Measurements from ENCODE around the gene C3orf20.
"Not testable (repeated sequence)": the region's sequence is repeated elsewhere in the genome, so short reads cannot be mapped to it uniquely, and the experiment has no call there.

C3orf20 gene

DNA sequence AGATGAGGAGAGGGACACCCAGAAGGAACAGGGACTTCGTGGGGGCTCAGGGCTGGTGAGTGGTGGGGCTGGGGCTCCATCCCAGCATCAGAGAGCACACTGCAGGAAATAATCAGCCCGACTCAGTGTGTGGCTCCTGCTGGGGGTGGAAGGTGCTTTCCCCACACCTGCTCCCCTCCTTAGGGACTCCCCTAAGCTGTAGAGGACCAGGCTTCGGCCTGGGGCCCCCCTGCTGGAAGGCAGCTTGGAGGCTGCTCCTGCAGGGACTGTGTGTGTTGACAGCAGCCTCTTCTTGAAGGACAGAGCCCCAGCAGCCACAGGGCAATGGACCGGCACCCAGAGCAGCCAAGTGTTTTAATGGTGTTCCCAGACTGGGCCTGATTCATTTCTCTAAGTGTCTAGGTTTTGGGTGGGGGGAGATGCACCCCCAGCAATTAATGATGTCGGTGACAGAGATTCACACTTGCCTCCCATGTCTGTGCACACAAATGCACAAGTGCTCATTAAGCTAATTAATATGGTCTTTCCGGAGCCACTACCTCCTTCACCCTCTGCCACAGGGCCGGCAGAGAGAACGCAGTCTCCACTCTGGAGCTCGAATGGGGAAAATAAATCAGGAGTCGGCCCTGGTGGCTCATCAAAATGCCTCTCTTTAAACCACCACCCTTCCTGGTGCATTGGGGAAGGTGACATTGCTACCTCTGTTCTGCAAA is 126.9 kb downstream of the C3orf20 start:
- no peak for DNase-seq

DNA sequence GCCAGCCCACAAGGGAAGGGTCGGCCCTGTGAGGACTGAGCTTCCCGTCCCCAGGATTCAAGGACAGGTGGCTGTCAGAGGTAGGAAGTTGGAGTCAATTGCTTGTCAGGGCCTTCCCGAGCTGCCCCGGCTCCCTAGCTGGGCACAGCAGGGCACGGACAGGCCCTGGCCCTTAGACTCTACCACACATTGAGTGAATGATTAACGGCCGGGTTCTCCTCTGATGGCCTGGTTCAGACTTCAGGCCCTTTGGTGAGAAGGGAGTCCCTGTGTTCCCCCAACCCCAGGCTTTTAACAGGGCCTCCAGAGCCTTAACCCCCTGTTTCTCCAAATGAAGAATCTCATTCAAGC is 127.4 kb downstream of the C3orf20 start:
- DNase-seq: no peak

GRCh38 chr3:14803101-14803980 is 128.4 kb downstream of the C3orf20 start:
- no peak for DNase-seq

GRCh38 chr3:14803981-14804834 is 129.3 kb downstream of the C3orf20 start:
- no peak for DNase-seq

- DNase-seq: no peak
Observed at GRCh38 chr3:14804835-14805780, 130.2 kb downstream of the C3orf20 start.

DNA sequence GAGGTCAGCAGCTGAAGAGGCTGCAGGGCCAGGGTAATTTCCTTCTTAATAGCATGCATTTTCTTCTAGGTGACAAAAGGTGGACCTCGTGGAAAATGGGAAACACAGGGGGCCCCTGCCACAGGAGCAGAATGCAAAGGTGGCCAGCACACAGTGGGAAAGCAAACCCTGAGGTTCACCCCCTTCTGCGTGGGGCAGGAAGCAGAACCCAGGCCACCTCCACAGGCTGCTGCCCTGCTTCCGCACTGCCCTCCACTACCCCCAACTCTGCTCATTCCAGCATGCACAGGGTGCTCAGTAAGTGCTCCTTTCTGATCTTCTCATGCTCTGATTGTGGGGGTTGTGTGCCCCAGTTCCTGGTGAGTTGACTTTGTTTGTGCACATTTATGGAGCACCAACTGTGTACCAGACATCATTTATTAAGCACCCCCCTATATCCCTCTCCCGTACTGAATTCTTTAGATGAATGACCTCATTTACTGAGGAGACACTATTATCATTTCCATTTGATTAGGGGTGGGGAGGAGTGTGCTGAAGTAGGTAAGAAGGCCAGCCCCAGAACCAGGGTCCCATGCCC is 131.1 kb downstream of the C3orf20 start:
- no peak for DNase-seq

GRCh38 chr3:14806641-14807263 is 131.8 kb downstream of the C3orf20 start:
- no peak for DNase-seq

DNA sequence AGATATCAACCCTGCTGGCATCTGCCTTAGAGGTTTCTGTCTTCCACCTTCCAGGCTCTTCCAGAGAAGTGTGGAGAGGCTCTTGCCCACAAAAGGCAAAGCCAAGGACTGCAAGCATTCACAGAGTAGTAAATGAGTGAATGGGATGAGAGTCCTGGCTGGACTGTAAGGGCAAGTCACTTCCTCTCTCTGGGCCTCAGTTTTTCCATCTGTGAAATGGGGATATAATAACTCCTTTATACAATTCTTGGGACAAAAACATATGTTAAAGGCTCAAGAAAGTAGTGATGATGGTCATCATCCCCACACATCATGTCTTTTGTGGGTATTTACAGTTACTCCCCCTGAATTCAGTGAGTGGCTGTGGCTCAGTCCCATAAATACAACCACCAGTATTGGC is 133.1 kb downstream of the C3orf20 start:
- no peak for DNase-seq

GRCh38 chr3:14808502-14809266 is 133.7 kb downstream of the C3orf20 start:
- DNase-seq: no peak

DNA sequence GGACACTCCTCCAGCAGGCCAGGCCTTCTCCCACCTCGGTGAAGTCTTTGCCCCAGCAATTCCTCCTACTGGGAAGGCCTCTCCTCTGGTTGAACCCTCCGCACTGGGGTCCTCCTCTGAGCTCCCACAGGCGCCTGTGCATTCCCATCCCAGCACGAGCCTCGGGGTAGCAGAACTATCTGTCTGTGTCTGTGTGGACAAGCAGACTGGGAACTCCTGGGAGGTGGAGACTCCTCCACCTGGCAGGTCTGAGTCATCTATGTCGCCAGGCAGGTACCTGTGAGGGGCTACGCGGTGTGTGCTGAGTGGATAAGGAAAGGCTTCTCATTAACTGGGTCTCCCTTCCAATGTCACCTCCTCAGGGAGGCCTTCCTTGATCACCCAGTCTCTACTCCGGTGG is 134.7 kb downstream of the C3orf20 start:
- DNase-seq: not testable (repeated sequence)

- DNase-seq: no peak
Observed at GRCh38 chr3:14810070-14810791, 135.3 kb downstream of the C3orf20 start.

DNA sequence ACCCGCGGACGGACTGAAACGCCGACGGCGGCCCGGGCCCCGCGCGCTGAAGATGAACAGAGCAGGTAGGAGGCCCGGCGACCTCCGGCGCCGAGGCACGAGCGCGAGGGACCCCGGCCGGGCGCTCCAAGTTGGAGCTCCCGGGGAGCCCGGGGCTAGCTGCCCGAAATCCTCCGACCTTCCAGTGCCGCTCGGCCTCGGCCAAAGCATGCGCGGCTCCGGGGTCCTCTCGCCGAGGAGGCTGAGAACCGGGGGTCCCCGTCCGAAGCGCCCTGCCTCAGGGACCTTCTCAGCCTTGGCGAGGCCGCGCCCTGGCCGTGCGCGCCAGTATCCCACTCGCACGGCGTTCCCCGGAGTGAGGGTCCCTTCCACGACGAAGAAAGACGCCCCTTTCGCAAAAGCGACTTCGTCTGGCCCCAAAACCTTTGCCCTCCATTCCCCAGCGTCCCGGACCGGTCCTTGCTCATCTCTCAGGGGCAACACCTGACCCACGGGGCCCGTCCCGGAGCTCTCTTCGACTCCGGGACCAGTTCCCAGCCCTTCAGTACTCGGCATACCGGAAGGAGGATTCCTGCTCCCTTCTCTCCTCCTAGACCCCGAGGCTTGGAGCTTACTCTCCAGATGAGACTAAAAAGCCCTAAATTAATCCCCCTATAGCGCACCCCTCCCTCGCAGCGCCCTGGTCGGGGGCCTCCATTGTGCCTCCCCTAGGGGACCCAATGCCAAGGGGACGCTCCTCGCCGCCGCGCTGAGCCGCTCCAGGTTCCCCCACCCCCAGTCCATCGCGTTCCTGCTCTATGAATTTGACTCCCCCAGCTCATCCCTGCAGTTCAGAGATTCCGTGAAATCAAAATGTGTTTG is 136.1 kb downstream of the C3orf20 start:
- no peak for DNase-seq

DNA sequence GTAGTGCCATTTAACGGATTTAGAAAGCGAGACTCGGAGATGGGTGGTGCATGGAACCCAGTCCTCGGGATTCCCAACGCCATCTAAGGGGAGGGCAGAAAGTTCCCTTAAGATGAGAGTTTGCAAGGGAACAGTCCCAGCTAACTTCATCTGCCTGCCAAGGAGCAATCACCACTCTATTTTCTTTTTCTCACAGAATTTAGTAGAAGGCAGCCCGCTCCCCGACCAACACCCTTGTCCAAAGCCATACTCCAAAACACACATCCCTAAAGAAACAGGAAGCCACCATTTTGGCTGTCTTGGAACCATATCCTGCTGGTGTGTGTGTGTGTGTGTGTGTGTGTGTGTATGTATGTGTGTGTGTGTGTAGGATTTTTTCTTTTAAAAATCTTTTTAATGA is 136.7 kb downstream of the C3orf20 start:
- no peak for DNase-seq

DNA sequence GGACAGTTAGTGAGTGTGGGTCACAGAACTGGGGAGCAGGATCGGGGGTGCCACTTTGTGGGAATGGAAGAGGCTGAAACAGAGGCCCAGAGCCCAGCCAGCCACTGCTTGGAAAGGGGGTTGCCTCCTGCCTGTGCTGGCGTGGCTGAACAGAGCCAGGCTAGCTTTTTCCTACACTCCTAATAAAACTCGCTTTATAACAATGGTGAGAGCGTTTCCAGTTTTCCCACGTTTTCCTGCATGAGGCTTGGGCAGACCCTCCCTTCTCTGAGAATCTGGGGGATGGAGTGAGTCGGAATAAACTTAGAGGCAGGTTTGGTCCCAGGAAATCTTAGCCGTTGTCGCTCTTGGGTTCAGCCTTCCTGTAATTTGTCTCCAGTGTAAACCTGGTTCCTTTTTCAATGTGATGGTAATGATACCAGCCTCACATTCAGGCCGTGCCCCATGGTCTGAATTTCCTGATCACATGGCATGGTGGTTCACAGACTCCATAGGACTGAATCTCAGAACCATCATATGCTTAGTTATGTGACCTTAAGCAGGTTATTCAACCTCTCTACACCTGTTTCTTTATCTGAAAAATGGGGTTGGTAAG is 137.4 kb downstream of the C3orf20 start:
- no peak for DNase-seq

DNA sequence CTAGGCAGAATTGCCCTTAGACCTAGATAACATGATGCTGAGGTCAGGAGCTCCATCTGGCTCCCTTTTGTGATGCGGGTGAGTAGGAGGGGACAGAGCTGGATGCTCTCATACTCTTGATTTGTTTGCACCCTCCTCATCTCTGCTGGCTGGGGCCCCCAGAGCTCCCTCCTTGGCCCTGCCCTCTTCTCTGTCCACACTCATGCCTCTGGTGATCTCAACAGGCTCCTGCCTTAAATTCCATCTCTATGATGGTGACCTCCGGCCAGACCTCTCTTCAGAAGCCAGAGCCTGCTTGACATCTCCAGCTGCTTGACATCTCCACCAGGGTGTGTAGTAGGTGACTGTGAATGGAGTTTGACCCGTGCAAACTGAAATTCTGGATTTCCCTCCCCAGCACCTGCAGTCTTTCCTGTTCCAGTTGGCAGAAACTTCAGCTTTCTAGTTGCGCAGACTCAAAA is 139.5 kb downstream of the C3orf20 start:
- DNase-seq: no peak

GRCh38 chr3:14816359-14816758 is 141.4 kb downstream of the C3orf20 start:
- DNase-seq: no peak

GRCh38 chr3:14818804-14819500 is 144.0 kb downstream of the C3orf20 start, which contains the start of gene FGD5:
TSS of gene FGD5 (plus strand) at chr3:14818962. CDS start at chr3:14819072, 110 bp downstream.
- DNase-seq: no peak
